GM12878 (cell line): ENCODE data around the gene LURAP1L. TPM values are rescaled to one million over a fixed set of nuclear protein-coding genes. Genes with fewer than 3 reads are reported as not detected.

Experiments
- ATAC-seq: fragments of 200-7000 bp; cut with Tn5 transposase; 3 replicates; pipeline ENCODE4 v1.9.1; 2020; ENCODE audit warnings: mild to moderate bottlenecking, moderate library complexity
- BruUV-seq: library from RNA; stranded (reverse); fragments of 400-500 nt; replicated peaks from 2 replicates; lab custom pipeline; 2021; lab: Mats Ljungman, UMichigan
- CTCF ChIA-PET: fragments of 300-600 bp; sonication (Branson Sonifier 250); formaldehyde crosslinking; extraction: SDS; loops from one replicate; lab custom pipeline; 2021; ENCODE audit warnings: inconsistent platforms; lab: Yijun Ruan, JAX
- POLR2A ChIA-PET: fragments of 350-600 bp; formaldehyde crosslinking; extraction: SDS; loops from one replicate; lab custom pipeline; 2021; ENCODE audit warnings: inconsistent platforms; lab: Charles Lee
- RAD21 ChIA-PET: fragments of 300-600 bp; sonication (Branson Sonifier 250); formaldehyde crosslinking; loops from one replicate; lab custom pipeline; 2023; ENCODE audit warnings: antibody characterized with exemption; ENCODE audit not compliant: unreplicated experiment; lab: Charles Lee
- SMC1A ChIA-PET: fragments of 300-600 bp; sonication (Branson Sonifier 250); formaldehyde crosslinking; loops from one replicate; lab custom pipeline; 2023; ENCODE audit not compliant: unreplicated experiment, uncharacterized antibody; lab: Charles Lee
- DNase-seq: peaks from one replicate; pipeline ENCODE4 v3.0.0-alpha.2; 2011; ENCODE audit warnings: low read depth, low spot score
- FAIRE-seq: peaks from 3 replicates; lab custom pipeline; 2011; peaks lifted over from hg19 to GRCh38; lab: Jason Lieb, UNC
- H2AFZ ChIP-seq: 2 replicates; pipeline ENCODE4 v1.6.0; 2011; ENCODE audit warnings: low read depth, low read length, control low read depth; ENCODE audit not compliant: control insufficient read depth
- H3K27ac ChIP-seq: 2 replicates; pipeline ENCODE4 v1.5.1; 2011; ENCODE audit warnings: control low read depth; ENCODE audit not compliant: control insufficient read depth, insufficient read depth
- H3K27me3 ChIP-seq, 2 experiments: replicated peaks in 1 of 2; 2 replicates each; pipeline versions ENCODE4 v1.6.0 to v1.6.1; 2011; ENCODE audit warnings: low read length in 1 of 2; ENCODE audit not compliant: control insufficient read depth in 2 of 2, insufficient read depth in 2 of 2
- H3K36me3 ChIP-seq, 2 experiments: 2 replicates each; pipeline ENCODE4 v1.5.1; 2011; ENCODE audit warnings: low read length in 1 of 2; ENCODE audit not compliant: control insufficient read depth in 2 of 2, insufficient read depth in 2 of 2
- H3K4me1 ChIP-seq: 2 replicates; pipeline ENCODE4 v1.6.1; 2011; ENCODE audit warnings: mild to moderate bottlenecking, low read length, moderate library complexity, mixed read lengths; ENCODE audit not compliant: control insufficient read depth, insufficient read depth
- H3K4me2 ChIP-seq: 2 replicates; pipeline ENCODE4 v1.6.0; 2011; ENCODE audit warnings: control low read depth; ENCODE audit not compliant: control insufficient read depth, insufficient read depth
- H3K4me3 ChIP-seq: fragments of 200-600 bp; sonication (generic); 2 replicates; pipeline ENCODE4 v1.5.1; 2016
- H3K79me2 ChIP-seq: 2 replicates; pipeline ENCODE4 v1.6.0; 2011; ENCODE audit warnings: low read length; ENCODE audit not compliant: control insufficient read depth, insufficient read depth
- H3K9ac ChIP-seq: 2 replicates; pipeline ENCODE4 v1.8.0; 2011; ENCODE audit warnings: low read length, control low read depth, mixed read lengths; ENCODE audit not compliant: control insufficient read depth, insufficient read depth
- H3K9me3 ChIP-seq: replicated peaks from 3 replicates; pipeline ENCODE4 v1.5.1; 2011; ENCODE audit warnings: mild to moderate bottlenecking, low read length; ENCODE audit not compliant: control insufficient read depth, insufficient read depth
- H4K20me1 ChIP-seq: 2 replicates; pipeline ENCODE4 v1.6.0; 2011; ENCODE audit not compliant: control insufficient read depth, insufficient read depth
- BACH1 ChIP-seq: fragments of 450-650 bp; IDR thresholded peaks from 2 replicates; pipeline ENCODE4 v1.6.1; 2017; ENCODE audit warnings: mild to moderate bottlenecking, borderline replicate concordance
- BHLHE40 ChIP-seq, 2 experiments: fragments of 450-650 bp in 1 of 2; IDR thresholded peaks; 2 replicates each; pipeline ENCODE4 v1.6.1; 2011 to 2017; ENCODE audit warnings: low read depth in 2 of 2, borderline replicate concordance in 1 of 2, improper control_type of control experiment in 1 of 2, low read length in 1 of 2, mild to moderate bottlenecking in 1 of 2
- FOXK2 ChIP-seq: fragments of 450-650 bp; IDR thresholded peaks from 2 replicates; pipeline ENCODE4 v1.6.1; 2017; ENCODE audit warnings: mild to moderate bottlenecking, moderate library complexity
- GATAD2B ChIP-seq: fragments of 450-650 bp; conservative IDR thresholded peaks from 2 replicates; pipeline ENCODE4 v1.6.1; 2017; ENCODE audit warnings: low read depth, mild to moderate bottlenecking, moderate library complexity
- IKZF1 ChIP-seq: fragments of 450-650 bp; conservative IDR thresholded peaks from 2 replicates; pipeline ENCODE4 v1.6.1; 2017; ENCODE audit warnings: antibody characterized with exemption, mild to moderate bottlenecking
- KLF5 ChIP-seq: fragments of 450-650 bp; IDR thresholded peaks from 2 replicates; pipeline ENCODE4 v1.6.1; 2014; ENCODE audit warnings: mild to moderate bottlenecking; ENCODE audit not compliant: partially characterized antibody
- NFXL1 ChIP-seq: fragments of 450-650 bp; IDR thresholded peaks from 2 replicates; pipeline ENCODE4 v1.6.1; 2017; ENCODE audit warnings: antibody characterized with exemption, mild to moderate bottlenecking, borderline replicate concordance
- NR2F1 ChIP-seq: fragments of 450-650 bp; conservative IDR thresholded peaks from 2 replicates; pipeline ENCODE4 v1.6.1; 2017; ENCODE audit warnings: mild to moderate bottlenecking
- PAX5 ChIP-seq: IDR thresholded peaks from 2 replicates; pipeline ENCODE4 v1.6.1; 2011; ENCODE audit warnings: low read depth, low read length, borderline replicate concordance
- RAD21 ChIP-seq: IDR thresholded peaks from 2 replicates; pipeline ENCODE4 v1.6.1; 2011; ENCODE audit warnings: mild to moderate bottlenecking, low read depth, low read length, moderate library complexity; ENCODE audit not compliant: insufficient read depth
- SMC3 ChIP-seq: IDR thresholded peaks from 2 replicates; pipeline ENCODE4 v1.6.1; 2011; ENCODE audit warnings: low read length, improper control_type of control experiment, borderline replicate concordance
- TBL1XR1 ChIP-seq: IDR thresholded peaks from 2 replicates; pipeline ENCODE4 v1.6.1; 2012; ENCODE audit warnings: low read depth, low read length, improper control_type of control experiment
- WRNIP1 ChIP-seq: IDR thresholded peaks from 2 replicates; pipeline ENCODE4 v1.6.1; 2011; ENCODE audit warnings: low read depth, low read length, improper control_type of control experiment, borderline replicate concordance
- ZNF207 ChIP-seq: fragments of 450-650 bp; IDR thresholded peaks from 2 replicates; pipeline ENCODE4 v1.6.1; 2014; ENCODE audit warnings: antibody characterized with exemption, mild to moderate bottlenecking, borderline replicate concordance
- WGBS: methylation state at CpG from one replicate; pipeline ENCODE4 v1.1.6; 2016; ENCODE audit warnings: low lambda C conversion rate; ENCODE audit not compliant: insufficient replicate concordance, insufficient coverage; ENCODE audit errors: missing lambda C conversion rate; 5-methylcytosine and 5-hydroxymethylcytosine counted together
- in situ Hi-C: fragments of 300-500 bp; cut with MboI; formaldehyde crosslinking; loops from 9 replicates; pipeline ENCODE4 v1.14.3; 2018; ENCODE audit warnings: mixed read lengths
- intact Hi-C: fragments of 100-400 bp; cut with micrococcal nuclease; formaldehyde crosslinking; loops from one replicate; pipeline ENCODE4 v1.14.2; 2022; ENCODE audit not compliant: unreplicated experiment
- polyA plus RNA-seq, 11 experiments: library from polyadenylated mRNA; depleted of rRNA in 4 of 11; unstranded in 6 of 11; stranded (reverse) in 5 of 11; fragments of >200 nt; fragmentation: Nextera tagmentation in 4 of 11; fragmentation: Illumina TruSeq in 1 of 11; extraction: Ambion mirVana in 4 of 11; extraction: Trizol in 1 of 11; gene quantifications; 1 replicate in 1 of 11; 2 replicates in 10 of 11; pipeline versions ENCODE4 v1.2.1 to v1.2.3, GENCODE V29; 2011 to 2016; ENCODE audit warnings: inconsistent platforms in 2 of 11, missing spikeins in 2 of 11, low read depth in 1 of 11
- total RNA-seq, 4 experiments: library from RNA; depleted of rRNA in 3 of 4; stranded (reverse); fragments of >200 nt in 3 of 4; fragmentation: Illumina TruSeq in 1 of 4; extraction: Trizol in 1 of 4; gene quantifications; 2 replicates each; pipeline versions ENCODE4 v1.2.1 to v1.2.3, GENCODE V29; 2013 to 2021
- TF ChIP-seq, protein P1 (sequence below): fragments of 450-650 bp; IDR thresholded peaks from 2 replicates; pipeline ENCODE4 v1.6.1; 2014; ENCODE audit warnings: mild to moderate bottlenecking
- TF ChIP-seq, protein P2 (sequence below): IDR thresholded peaks from 2 replicates; pipeline ENCODE4 v1.6.1; 2011; ENCODE audit warnings: borderline replicate concordance, low read depth, mild to moderate bottlenecking, moderate library complexity, mixed read lengths, low read length; ENCODE audit not compliant: insufficient read depth; ENCODE audit errors: extremely low read length
- TF ChIP-seq, protein P3 (sequence below), 3 experiments: IDR thresholded peaks in 2 of 3; conservative IDR thresholded peaks in 1 of 3; 2 replicates each; pipeline ENCODE4 v1.5.1; 2011; ENCODE audit warnings: low read depth in 3 of 3, low read length in 3 of 3, mild to moderate bottlenecking in 3 of 3, control low read depth in 2 of 3, moderate library complexity in 2 of 3, inconsistent platforms in 1 of 3, mixed read lengths in 1 of 3; ENCODE audit not compliant: control insufficient read depth in 2 of 3, insufficient read depth in 1 of 3; ENCODE audit errors: extremely low read depth in 1 of 3

The LURAP1L gene
- total and polyA plus RNA-seq, 10 of the 15 experiments (the other 5 are each of a cell fraction or from before 2014, with no cell fraction given), result 0.19 to 3.7 (median 0.69) TPM

DNA sequence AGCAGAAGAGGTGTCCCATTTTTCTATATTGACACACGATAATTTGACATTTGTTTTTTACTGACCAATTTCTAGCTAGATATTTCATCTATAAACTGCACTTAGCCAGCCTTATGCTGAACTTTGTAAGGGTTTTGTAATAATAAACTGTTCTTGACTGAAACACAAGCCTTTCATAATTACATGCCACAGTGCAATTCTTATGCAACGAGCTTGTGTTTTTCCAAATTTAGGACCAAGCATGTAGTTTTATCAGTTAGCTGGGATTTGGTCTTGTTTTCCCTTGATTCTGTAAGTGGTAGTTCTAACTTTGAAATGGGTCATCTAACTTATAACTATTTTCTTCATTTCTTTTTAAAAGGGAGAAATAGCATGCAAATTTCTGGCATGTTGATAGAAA is 1.3 kb upstream of the LURAP1L start (continued):
- TF ChIP-seq, protein P1, sequence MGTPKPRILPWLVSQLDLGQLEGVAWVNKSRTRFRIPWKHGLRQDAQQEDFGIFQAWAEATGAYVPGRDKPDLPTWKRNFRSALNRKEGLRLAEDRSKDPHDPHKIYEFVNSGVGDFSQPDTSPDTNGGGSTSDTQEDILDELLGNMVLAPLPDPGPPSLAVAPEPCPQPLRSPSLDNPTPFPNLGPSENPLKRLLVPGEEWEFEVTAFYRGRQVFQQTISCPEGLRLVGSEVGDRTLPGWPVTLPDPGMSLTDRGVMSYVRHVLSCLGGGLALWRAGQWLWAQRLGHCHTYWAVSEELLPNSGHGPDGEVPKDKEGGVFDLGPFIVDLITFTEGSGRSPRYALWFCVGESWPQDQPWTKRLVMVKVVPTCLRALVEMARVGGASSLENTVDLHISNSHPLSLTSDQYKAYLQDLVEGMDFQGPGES, result no peak
- TF ChIP-seq ZNF207 (no peak), PAX5 (no peak), WRNIP1 (no peak)
- TF ChIP-seq, protein P2, sequence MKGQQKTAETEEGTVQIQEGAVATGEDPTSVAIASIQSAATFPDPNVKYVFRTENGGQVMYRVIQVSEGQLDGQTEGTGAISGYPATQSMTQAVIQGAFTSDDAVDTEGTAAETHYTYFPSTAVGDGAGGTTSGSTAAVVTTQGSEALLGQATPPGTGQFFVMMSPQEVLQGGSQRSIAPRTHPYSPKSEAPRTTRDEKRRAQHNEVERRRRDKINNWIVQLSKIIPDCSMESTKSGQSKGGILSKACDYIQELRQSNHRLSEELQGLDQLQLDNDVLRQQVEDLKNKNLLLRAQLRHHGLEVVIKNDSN, result no peak

DNA sequence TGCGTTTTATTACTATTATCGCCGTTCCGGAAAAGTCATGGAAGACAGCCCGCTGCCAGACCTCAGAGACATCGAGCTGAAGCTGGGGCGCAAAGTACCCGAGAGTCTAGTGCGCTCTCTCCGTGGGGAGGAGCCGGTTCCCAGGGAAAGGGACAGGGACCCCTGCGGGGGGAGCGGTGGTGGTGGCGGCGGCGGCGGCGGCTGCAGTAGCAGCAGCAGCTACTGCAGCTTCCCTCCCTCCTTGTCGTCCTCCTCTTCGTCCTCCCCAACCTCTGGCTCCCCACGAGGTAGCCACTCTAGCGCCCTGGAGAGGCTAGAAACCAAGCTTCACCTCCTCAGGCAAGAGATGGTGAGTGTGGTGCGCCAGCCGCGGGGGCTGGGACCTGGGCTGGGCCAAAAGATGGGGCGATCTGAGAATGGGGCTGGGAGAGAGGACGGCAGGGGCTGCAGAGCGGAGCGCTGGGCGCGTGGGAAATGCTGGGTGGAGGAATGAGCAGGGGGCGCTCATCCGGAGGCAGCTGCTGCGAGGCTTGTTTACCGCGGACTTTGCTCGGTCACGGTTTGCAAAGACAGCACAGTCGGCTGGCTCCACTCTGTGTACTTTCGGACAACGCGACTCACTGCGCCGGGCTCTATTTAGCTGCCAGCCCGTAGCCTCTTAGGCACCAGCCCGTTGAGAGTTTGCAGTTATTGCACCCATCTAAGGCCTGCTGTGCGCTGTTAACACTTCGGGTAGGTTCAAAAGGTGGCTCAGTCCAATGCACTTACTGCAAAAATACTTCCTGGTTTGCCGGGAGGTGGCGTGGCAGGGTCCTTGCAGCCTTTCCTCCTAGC is 1.1 kb downstream of the LURAP1L start:
- Histone ChIP-seq H4K20me1 (no peaks in the 10 kb centered on the region), H3K4me2 (peak overlapping the region; percentile 60), H3K27ac (no peak overlapping the region), H3K9me3 (no peaks in the 10 kb centered on the region), H2AFZ (peak overlapping the region; percentile 58), H3K36me3 (no peaks in the 10 kb centered on the region), H3K4me3 (peak overlapping the region; percentile 57), H3K27me3 (peaks cover 0 to 4% of the 10 kb centered on the region in 2 experiments; a peak in 3 of 4 replicates), H3K79me2 (no peaks in the 10 kb centered on the region), H3K4me1 (no peaks in the 10 kb centered on the region), H3K9ac (no peak overlapping the region)
- no peak for DNase-seq
- 29% methylated on average over 48 of the region's 50 CpGs for WGBS
- POLR2A ChIA-PET, result interaction anchor here (1.3 to 1.9 kb wide), 2 partner anchors 9 to 39 kb away, joined by 4 to 8 read pairs; no protein-coding TSS in a partner anchor
- peak; percentile 90 for ATAC-seq
- intact Hi-C loops (loop anchor here (1.0 to 5.0 kb wide), 2 partner anchors 43 to 54 kb away; no protein-coding TSS in a partner anchor), in situ Hi-C loops (no loop called here)
- FAIRE-seq, result no peak
- no TSS peak for BruUV-seq
- RAD21 ChIA-PET, result interaction anchor here (0.6 to 3.8 kb wide), 14 partner anchors 10 to 1650 kb away, joined by 3 to 16 read pairs (median 6); no protein-coding TSS in a partner anchor
- SMC1A ChIA-PET, result interaction anchor here (0.7 to 3.8 kb wide), 15 partner anchors 13 to 109 kb away, joined by 3 to 27 read pairs (median 4); no protein-coding TSS in a partner anchor
- CTCF ChIA-PET, result interaction anchor here (0.7 to 3.6 kb wide), 24 partner anchors 10 to 314 kb away, joined by 3 to 36 read pairs (median 6); no protein-coding TSS in a partner anchor
- TF ChIP-seq TBL1XR1, result no peak
- TF ChIP-seq, protein P3, sequence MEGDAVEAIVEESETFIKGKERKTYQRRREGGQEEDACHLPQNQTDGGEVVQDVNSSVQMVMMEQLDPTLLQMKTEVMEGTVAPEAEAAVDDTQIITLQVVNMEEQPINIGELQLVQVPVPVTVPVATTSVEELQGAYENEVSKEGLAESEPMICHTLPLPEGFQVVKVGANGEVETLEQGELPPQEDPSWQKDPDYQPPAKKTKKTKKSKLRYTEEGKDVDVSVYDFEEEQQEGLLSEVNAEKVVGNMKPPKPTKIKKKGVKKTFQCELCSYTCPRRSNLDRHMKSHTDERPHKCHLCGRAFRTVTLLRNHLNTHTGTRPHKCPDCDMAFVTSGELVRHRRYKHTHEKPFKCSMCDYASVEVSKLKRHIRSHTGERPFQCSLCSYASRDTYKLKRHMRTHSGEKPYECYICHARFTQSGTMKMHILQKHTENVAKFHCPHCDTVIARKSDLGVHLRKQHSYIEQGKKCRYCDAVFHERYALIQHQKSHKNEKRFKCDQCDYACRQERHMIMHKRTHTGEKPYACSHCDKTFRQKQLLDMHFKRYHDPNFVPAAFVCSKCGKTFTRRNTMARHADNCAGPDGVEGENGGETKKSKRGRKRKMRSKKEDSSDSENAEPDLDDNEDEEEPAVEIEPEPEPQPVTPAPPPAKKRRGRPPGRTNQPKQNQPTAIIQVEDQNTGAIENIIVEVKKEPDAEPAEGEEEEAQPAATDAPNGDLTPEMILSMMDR (IDR thresholded peaks at IDR 0.05 in 2 of 3, conservative IDR thresholded peaks at IDR 0.05 in 1 of 3; ENCODE audit: control insufficient read depth in 2 of 3, extremely low read depth in 1 of 3, insufficient read depth in 1 of 3, low read depth in 3 of 3, low read length in 3 of 3), result peak in 1 of 3 experiments; percentile 53; a peak in 3 of 6 replicates
- 0 out of 2 replicates have a peak, but pooled peaks have one; percentile 26 for TF ChIP-seq IKZF1
- 0 out of 2 replicates have a peak, but pooled peaks have one; percentile 23 for TF ChIP-seq NR2F1
- TF ChIP-seq BACH1, result no peak
- TF ChIP-seq BHLHE40 (IDR thresholded peaks at IDR 0.05; ENCODE audit: borderline replicate concordance in 1 of 2, low read depth in 2 of 2, low read length in 1 of 2), result peak in 1 of 2 experiments; percentile 66; a peak in 1 of 4 replicates
- peak; percentile 22; the same call in 1 of the 2 replicates for TF ChIP-seq SMC3
- TF ChIP-seq RAD21, result peak; percentile 27; the same call in 1 of the 2 replicates
- TF ChIP-seq FOXK2, result peak; percentile 40; the same call in 1 of the 2 replicates
- TF ChIP-seq NFXL1, result peak; percentile 43; the same call in 1 of the 2 replicates
- no peak for TF ChIP-seq KLF5
- 0 out of 2 replicates have a peak, but pooled peaks have one; percentile 29 for TF ChIP-seq GATAD2B
